GM18498 (cell line): ENCODE data around the gene TTC28.

Experiments
- ATAC-seq: cut with Tn5 transposase; IDR thresholded peaks from one replicate; pipeline ENCODE4 v1.9.1; 2021; ENCODE audit warnings: mild to moderate bottlenecking, moderate library complexity; ENCODE audit not compliant: unreplicated experiment

The TTC28 gene

GRCh38 chr22:28151151-28151816, 528.4 kb downstream of the TTC28 start:
- no peak for ATAC-seq

- ATAC-seq, result no peak
Measured at GRCh38 chr22:28148816-28149465, 530.7 kb downstream of the TTC28 start.

- ATAC-seq, result no peak
Measured at GRCh38 chr22:28147401-28147800, 532.2 kb downstream of the TTC28 start.

GRCh38 chr22:28146401-28147314, 533.0 kb downstream of the TTC28 start:
- no peak for ATAC-seq

GRCh38 chr22:28143961-28144745, 535.5 kb downstream of the TTC28 start:
- no peak for ATAC-seq

GRCh38 chr22:28143241-28143865, 536.3 kb downstream of the TTC28 start:
- no peak for ATAC-seq

- ATAC-seq, result no peak
Measured at GRCh38 chr22:28142361-28142961, 537.2 kb downstream of the TTC28 start.

- ATAC-seq, result no peak
Measured at GRCh38 chr22:28141614-28142013, 538.0 kb downstream of the TTC28 start.

GRCh38 chr22:28139961-28140360, 539.7 kb downstream of the TTC28 start:
- ATAC-seq, result no peak

- no peak for ATAC-seq
Measured at GRCh38 chr22:28139516-28139915, 540.1 kb downstream of the TTC28 start.

- no peak for ATAC-seq
Measured at GRCh38 chr22:28137036-28137435, 542.6 kb downstream of the TTC28 start.

GRCh38 chr22:28132466-28132865, 547.2 kb downstream of the TTC28 start:
- no peak for ATAC-seq

GRCh38 chr22:28129319-28129962, 550.2 kb downstream of the TTC28 start:
- no peak for ATAC-seq

- ATAC-seq, result no peak
Measured at GRCh38 chr22:28128827-28129226, 550.8 kb downstream of the TTC28 start.

- ATAC-seq, result no peak
Measured at GRCh38 chr22:28125799-28126198, 553.8 kb downstream of the TTC28 start.

GRCh38 chr22:28123989-28124766, 555.5 kb downstream of the TTC28 start:
- ATAC-seq, result no peak

- no peak for ATAC-seq
Measured at GRCh38 chr22:28120691-28121592, 558.7 kb downstream of the TTC28 start.
